CD14-positive monocyte (primary cell): ENCODE measurements around the gene CANT1. TPM values are rescaled to one million over a fixed set of nuclear protein-coding genes. Genes with fewer than 3 reads are reported as not detected.

Source experiments
- DNase-seq, 3 donors: peaks; one replicate each; pipeline ENCODE4 v3.0.0-alpha.2; 2011 to 2022
- H2AFZ ChIP-seq: 2 replicates; pipeline ENCODE4 v1.6.0; 2012; ENCODE audit warnings: mild to moderate bottlenecking, low read depth, low read length, inconsistent platforms; ENCODE audit not compliant: insufficient read depth, poor library complexity, severe bottlenecking
- H3K27ac ChIP-seq, 2 donors: 1 replicate in 1 of 2; 2 replicates in 1 of 2; pipeline ENCODE4 v1.5.1; 2012 to 2013; ENCODE audit warnings: low read length in 2 of 2, control low read depth in 1 of 2, inconsistent platforms in 1 of 2, low read depth in 1 of 2, mild to moderate bottlenecking in 1 of 2
- H3K27me3 ChIP-seq, 2 donors: one replicate each; pipeline versions ENCODE4 v1.6.0 to v1.6.1; 2011 to 2013; ENCODE audit warnings: low read length in 2 of 2; ENCODE audit not compliant: control insufficient read depth in 2 of 2, insufficient read depth in 2 of 2
- H3K36me3 ChIP-seq, 2 donors: replicated peaks in 1 of 2; 1 replicate in 1 of 2; 2 replicates in 1 of 2; pipeline versions ENCODE4 v1.5.1 to v1.6.1; 2012 to 2013; ENCODE audit warnings: low read length in 2 of 2, control low read depth in 1 of 2, inconsistent platforms in 1 of 2, mild to moderate bottlenecking in 1 of 2; ENCODE audit not compliant: insufficient read depth in 2 of 2, control insufficient read depth in 1 of 2
- H3K4me1 ChIP-seq, 2 donors: 1 replicate in 1 of 2; 2 replicates in 1 of 2; pipeline versions ENCODE4 v1.5.1 to v1.6.1; 2012 to 2013; ENCODE audit warnings: low read length in 2 of 2, control low read depth in 1 of 2, inconsistent platforms in 1 of 2, mild to moderate bottlenecking in 1 of 2, moderate library complexity in 1 of 2; ENCODE audit not compliant: insufficient read depth in 2 of 2, control insufficient read depth in 1 of 2
- H3K4me2 ChIP-seq: replicated peaks from 2 replicates; pipeline ENCODE3; 2012; ENCODE audit warnings: low read length, moderate library complexity, mild to moderate bottlenecking; ENCODE audit not compliant: poor library complexity, severe bottlenecking; ENCODE audit errors: extremely low read depth
- H3K4me3 ChIP-seq, 3 experiments: fragments of 200-600 bp in 1 of 3; sonication (generic) in 1 of 3; replicated peaks in 1 of 3; 1 replicate in 2 of 3; 2 replicates in 1 of 3; pipeline ENCODE4 v1.5.1; 2011 to 2013; ENCODE audit warnings: low read length in 3 of 3, mild to moderate bottlenecking in 3 of 3, control low read depth in 2 of 3, low read depth in 2 of 3, inconsistent platforms in 1 of 3, moderate library complexity in 1 of 3
- H3K79me2 ChIP-seq: 2 replicates; pipeline ENCODE4 v1.6.0; 2012; ENCODE audit warnings: mild to moderate bottlenecking, control low read depth, inconsistent platforms, low read length, moderate library complexity; ENCODE audit not compliant: insufficient read depth
- H3K9ac ChIP-seq: 2 replicates; pipeline ENCODE4 v1.6.0; 2017; ENCODE audit warnings: low read length, mild to moderate bottlenecking; ENCODE audit not compliant: insufficient read depth, poor library complexity, severe bottlenecking
- H3K9me3 ChIP-seq, 2 donors: replicated peaks in 1 of 2; 1 replicate in 1 of 2; 2 replicates in 1 of 2; pipeline versions ENCODE4 v1.5.1 to v1.6.1; 2012 to 2013; ENCODE audit warnings: low read length in 2 of 2, control low read depth in 1 of 2; ENCODE audit not compliant: control insufficient read depth in 1 of 2, insufficient read depth in 1 of 2
- H4K20me1 ChIP-seq: 2 replicates; pipeline ENCODE4 v1.6.0; 2012; ENCODE audit warnings: mild to moderate bottlenecking, low read length, control low read depth, moderate library complexity; ENCODE audit not compliant: insufficient read depth
- H3K27ac Mint-ChIP-seq, 7 donors: one replicate each; pipeline ENCODE4 v1.8.0; 2020; ENCODE audit warnings: mild to moderate bottlenecking in 7 of 7, mixed read lengths in 7 of 7, moderate library complexity in 6 of 7, inconsistent platforms in 2 of 7
- H3K27me3 Mint-ChIP-seq, 3 donors: one replicate each; pipeline ENCODE4 v1.8.0; 2021 to 2022; ENCODE audit warnings: low read depth in 3 of 3, mild to moderate bottlenecking in 3 of 3, mixed read lengths in 3 of 3, moderate library complexity in 3 of 3, inconsistent platforms in 1 of 3
- H3K36me3 Mint-ChIP-seq, 2 donors: one replicate each; pipeline ENCODE4 v1.8.0; 2020; ENCODE audit warnings: mixed read lengths in 2 of 2, inconsistent platforms in 1 of 2, mild to moderate bottlenecking in 1 of 2
- H3K4me1 Mint-ChIP-seq: one replicate; pipeline ENCODE4 v1.8.0; 2020; ENCODE audit warnings: mild to moderate bottlenecking, mixed read lengths
- H3K4me3 Mint-ChIP-seq, 2 donors: one replicate each; pipeline ENCODE4 v1.8.0; 2020; ENCODE audit warnings: mild to moderate bottlenecking in 2 of 2, mixed read lengths in 2 of 2, moderate library complexity in 1 of 2
- H3K9me3 Mint-ChIP-seq, 7 donors: one replicate each; pipeline ENCODE4 v1.8.0; 2020 to 2022; ENCODE audit warnings: mixed read lengths in 7 of 7, mild to moderate bottlenecking in 6 of 7, moderate library complexity in 6 of 7, inconsistent platforms in 2 of 7
- WGBS: methylation state at CpG from one replicate; pipeline ENCODE4 v1.1.5; 2013; ENCODE audit warnings: missing lambda C conversion rate; ENCODE audit not compliant: insufficient coverage; 5-methylcytosine and 5-hydroxymethylcytosine counted together
- intact Hi-C, 2 donors: fragments of 100-400 bp; cut with micrococcal nuclease; formaldehyde crosslinking; loops; one replicate each; pipeline versions ENCODE4 v1.15.0 to v1.15.1; 2023
- polyA plus RNA-seq, 3 donors: library from polyadenylated mRNA; depleted of rRNA in 1 of 3; unstranded in 2 of 3; stranded (reverse) in 1 of 3; fragments of 300-500 nt in 2 of 3; fragments of >200 nt in 1 of 3; fragmentation: Illumina TruSeq in 2 of 3; gene quantifications; 1 replicate in 2 of 3; 2 replicates in 1 of 3; pipeline ENCODE4 v1.2.3, GENCODE V29; 2012 to 2021
- TF ChIP-seq, protein P1 (sequence below): fragments of 200-600 bp; IDR thresholded peaks from one replicate; pipeline ENCODE4 v1.8.0; 2022; ENCODE audit warnings: antibody characterized with exemption, mild to moderate bottlenecking

The CANT1 gene
- polyA plus RNA-seq, 3 donors = 10.6 to 16.6 (median 14.3) TPM

DNA sequence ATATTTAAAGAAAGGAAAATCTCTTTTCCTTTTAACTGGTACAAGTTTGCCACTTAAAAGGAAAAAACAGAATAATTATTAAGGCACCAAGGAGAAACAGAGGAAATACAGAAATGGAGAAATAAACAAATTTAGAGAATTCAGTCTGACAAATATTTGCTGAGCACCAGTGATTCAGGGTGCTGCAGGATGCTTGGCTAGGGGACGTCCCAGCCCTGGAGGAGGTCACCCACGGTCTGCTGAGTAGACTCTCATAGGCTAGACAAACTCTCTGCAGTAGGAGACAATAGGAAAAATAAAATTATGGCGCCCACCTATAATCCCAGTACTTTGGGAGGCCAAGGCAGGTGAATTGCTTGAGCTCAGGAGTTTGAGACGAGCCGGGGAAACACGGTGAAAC, 30.3 kb upstream of the CANT1 start:
- peak overlapping the region in 1 of 7 donors; percentile 40 for H3K27ac Mint-ChIP-seq
- no peak overlapping the region for H3K4me3 ChIP-seq
- intact Hi-C loops = no loop called here
- TF ChIP-seq, protein P1, sequence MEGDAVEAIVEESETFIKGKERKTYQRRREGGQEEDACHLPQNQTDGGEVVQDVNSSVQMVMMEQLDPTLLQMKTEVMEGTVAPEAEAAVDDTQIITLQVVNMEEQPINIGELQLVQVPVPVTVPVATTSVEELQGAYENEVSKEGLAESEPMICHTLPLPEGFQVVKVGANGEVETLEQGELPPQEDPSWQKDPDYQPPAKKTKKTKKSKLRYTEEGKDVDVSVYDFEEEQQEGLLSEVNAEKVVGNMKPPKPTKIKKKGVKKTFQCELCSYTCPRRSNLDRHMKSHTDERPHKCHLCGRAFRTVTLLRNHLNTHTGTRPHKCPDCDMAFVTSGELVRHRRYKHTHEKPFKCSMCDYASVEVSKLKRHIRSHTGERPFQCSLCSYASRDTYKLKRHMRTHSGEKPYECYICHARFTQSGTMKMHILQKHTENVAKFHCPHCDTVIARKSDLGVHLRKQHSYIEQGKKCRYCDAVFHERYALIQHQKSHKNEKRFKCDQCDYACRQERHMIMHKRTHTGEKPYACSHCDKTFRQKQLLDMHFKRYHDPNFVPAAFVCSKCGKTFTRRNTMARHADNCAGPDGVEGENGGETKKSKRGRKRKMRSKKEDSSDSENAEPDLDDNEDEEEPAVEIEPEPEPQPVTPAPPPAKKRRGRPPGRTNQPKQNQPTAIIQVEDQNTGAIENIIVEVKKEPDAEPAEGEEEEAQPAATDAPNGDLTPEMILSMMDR = no peak
- H3K27ac ChIP-seq = no peak overlapping the region
- no peak for DNase-seq
- 95% methylated on average over 3 of the region's 6 CpGs for WGBS
- peaks cover 22% of the 10 kb centered on the region for H3K4me1 Mint-ChIP-seq
- H3K36me3 Mint-ChIP-seq = no peaks in the 10 kb centered on the region
- no peak overlapping the region for H3K9ac ChIP-seq
- peaks cover 14 to 16% of the 10 kb centered on the region in 2 donors for H3K4me1 ChIP-seq
- peak overlapping the region in 1 of 2 donors; percentile 35 for H3K4me3 Mint-ChIP-seq
- no peak overlapping the region for H2AFZ ChIP-seq
- H3K9me3 ChIP-seq = no peaks in the 10 kb centered on the region
- peaks cover 0 to 5% of the 10 kb centered on the region in 2 donors for H3K27me3 ChIP-seq
- H4K20me1 ChIP-seq = no peaks in the 10 kb centered on the region
- H3K27me3 Mint-ChIP-seq = peaks cover 17 to 44% (median 34%) of the 10 kb centered on the region in 3 donors
- H3K9me3 Mint-ChIP-seq = peaks cover 0 to 7% (median 0%) of the 10 kb centered on the region in 7 donors
- H3K79me2 ChIP-seq = no peaks in the 10 kb centered on the region
- H3K4me2 ChIP-seq = no peak overlapping the region
- H3K36me3 ChIP-seq = no peaks in the 10 kb centered on the region

DNA sequence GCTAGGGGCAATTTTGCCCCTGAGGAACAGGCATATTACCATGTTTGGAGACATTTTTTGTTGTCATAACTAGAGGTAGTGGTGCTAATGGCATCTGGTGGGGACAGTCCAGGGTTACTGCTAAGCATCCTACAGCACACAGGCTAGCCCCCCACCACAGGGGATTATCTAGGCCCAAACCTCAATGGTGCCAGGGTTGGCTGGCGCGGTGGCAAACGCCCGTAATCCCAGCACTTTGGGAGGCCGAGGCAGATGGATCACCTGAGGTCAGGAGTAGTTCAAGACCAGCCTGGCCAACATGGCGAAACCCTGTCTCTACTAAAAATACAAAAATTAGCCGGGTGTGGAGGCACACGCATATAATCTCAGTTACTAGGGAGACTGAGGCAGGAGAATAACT, 29.6 kb upstream of the CANT1 start:
- peaks cover 21 to 46% (median 37%) of the 10 kb centered on the region in 3 donors for H3K27me3 Mint-ChIP-seq
- TF ChIP-seq, protein P1 = no peak
- Histone ChIP-seq H3K9ac (no peak overlapping the region), H3K9me3 (no peaks in the 10 kb centered on the region), H3K79me2 (no peaks in the 10 kb centered on the region), H3K27ac (no peak overlapping the region), H2AFZ (no peak overlapping the region), H3K36me3 (no peaks in the 10 kb centered on the region), H3K4me1 (peaks cover 14 to 16% of the 10 kb centered on the region in 2 donors), H4K20me1 (no peaks in the 10 kb centered on the region), H3K4me2 (no peak overlapping the region), H3K4me3 (no peak overlapping the region), H3K27me3 (peaks cover 0 to 10% of the 10 kb centered on the region in 2 donors)
- H3K36me3 Mint-ChIP-seq = no peaks in the 10 kb centered on the region
- intact Hi-C loops = no loop called here
- WGBS = 97% methylated on average over 6 of the region's 8 CpGs
- peaks cover 0 to 7% (median 0%) of the 10 kb centered on the region in 7 donors for H3K9me3 Mint-ChIP-seq
- no peak overlapping the region for H3K4me3 Mint-ChIP-seq
- H3K4me1 Mint-ChIP-seq = peaks cover 22% of the 10 kb centered on the region
- DNase-seq = no peak
- H3K27ac Mint-ChIP-seq = no peak overlapping the region
